ENCODE data around the gene RADX.

The RADX gene

DNA sequence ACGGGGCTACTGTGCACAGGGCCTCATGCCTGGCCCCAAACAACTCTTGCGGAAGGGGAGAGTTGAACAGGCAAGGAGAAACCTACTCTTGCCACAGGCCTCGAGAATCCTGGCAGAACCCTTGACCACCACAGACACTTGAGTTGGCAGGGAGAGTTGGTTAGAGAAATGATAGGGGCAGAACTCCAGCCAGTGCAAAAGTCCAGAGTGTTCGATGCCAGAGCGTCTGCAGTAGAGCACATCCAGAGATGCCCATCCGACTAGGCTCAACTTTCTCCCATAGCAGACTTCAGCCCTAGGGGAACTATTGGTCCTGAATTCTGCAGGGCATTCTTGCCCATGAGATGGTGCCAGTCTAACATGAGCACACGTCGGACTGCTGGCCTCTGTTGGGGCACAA lies 45.4 kb upstream of the RADX start:
- CTCF ChIA-PET = no interaction called here

DNA sequence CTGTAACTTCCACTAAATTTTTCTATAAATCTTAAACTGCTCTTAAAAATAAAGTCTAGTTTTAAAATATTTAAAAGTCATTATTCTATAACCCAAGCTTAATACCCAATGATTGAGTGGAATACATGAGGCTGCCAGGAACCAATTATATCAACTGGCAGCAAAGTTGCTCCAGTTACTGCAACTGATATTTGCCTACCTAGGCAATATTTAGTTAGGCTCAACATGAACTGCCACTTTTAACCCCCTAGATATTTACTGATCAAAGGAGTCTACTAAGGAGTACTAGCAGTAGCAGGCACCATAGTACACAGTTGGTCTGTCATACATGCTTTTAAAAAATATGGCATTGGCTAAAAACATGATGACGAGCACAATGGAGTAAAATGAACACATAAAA lies 29.9 kb upstream of the RADX start:
- Histone ChIP-seq H3K36me3 (ENCODE audit: control insufficient read depth in 2 of 2, insufficient read depth in 1 of 2, low read length in 2 of 2) (no peaks in the 10 kb centered on the region), H3K4me3 (ENCODE audit: low read depth, low read length) (no peak overlapping the region), H3K9me3 (ENCODE audit: control insufficient read depth, insufficient read depth, low read depth, low read length) (no peaks in the 10 kb centered on the region), H3K4me1 (ENCODE audit: control insufficient read depth, insufficient read depth, low read length) (no peaks in the 10 kb centered on the region), H3K27ac (ENCODE audit: extremely low read depth, low read depth, low read length) (no peak overlapping the region)
- CTCF ChIA-PET = no interaction called here
- POLR2A ChIA-PET = no interaction called here
- TF ChIP-seq ZNF404 (tag by site-specific recombination; IDR thresholded peaks at IDR 0.05) = no peak
- TF ChIP-seq ZNF19 (tag by site-specific recombination; IDR thresholded peaks at IDR 0.05; ENCODE audit: low read depth) = no peak
- no peak for TF ChIP-seq KLF10 (tag by site-specific recombination; IDR thresholded peaks at IDR 0.05)
- no peak for TF ChIP-seq ZNF776 (tag by site-specific recombination; IDR thresholded peaks at IDR 0.05; ENCODE audit: borderline replicate concordance)
- TF ChIP-seq ZNF169 (tag by site-specific recombination; IDR thresholded peaks at IDR 0.05) = no peak
- TF ChIP-seq ZNF660 (tag by site-specific recombination; IDR thresholded peaks at IDR 0.05) = no peak
- no peak for TF ChIP-seq GFI1B (tag by site-specific recombination; IDR thresholded peaks at IDR 0.05)
- TF ChIP-seq ZNF558 (tag by site-specific recombination; IDR thresholded peaks at IDR 0.05) = no peak
- no peak for TF ChIP-seq IKZF3 (tag by site-specific recombination; IDR thresholded peaks at IDR 0.05)
- no peak for TF ChIP-seq MEIS1 (CRISPR knock-in tag; IDR thresholded peaks at IDR 0.05; ENCODE audit: borderline replicate concordance)
- no peak for TF ChIP-seq SCRT2 (tag by site-specific recombination; IDR thresholded peaks at IDR 0.05)
- TF ChIP-seq, protein P1, sequence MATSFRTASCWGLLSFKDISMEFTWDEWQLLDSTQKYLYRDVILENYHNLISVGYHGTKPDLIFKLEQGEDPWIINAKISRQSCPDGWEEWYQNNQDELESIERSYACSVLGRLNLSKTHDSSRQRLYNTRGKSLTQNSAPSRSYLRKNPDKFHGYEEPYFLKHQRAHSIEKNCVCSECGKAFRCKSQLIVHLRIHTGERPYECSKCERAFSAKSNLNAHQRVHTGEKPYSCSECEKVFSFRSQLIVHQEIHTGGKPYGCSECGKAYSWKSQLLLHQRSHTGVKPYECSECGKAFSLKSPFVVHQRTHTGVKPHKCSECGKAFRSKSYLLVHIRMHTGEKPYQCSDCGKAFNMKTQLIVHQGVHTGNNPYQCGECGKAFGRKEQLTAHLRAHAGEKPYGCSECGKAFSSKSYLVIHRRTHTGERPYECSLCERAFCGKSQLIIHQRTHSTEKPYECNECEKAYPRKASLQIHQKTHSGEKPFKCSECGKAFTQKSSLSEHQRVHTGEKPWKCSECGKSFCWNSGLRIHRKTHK (tag by site-specific recombination; IDR thresholded peaks at IDR 0.05) = no peak
- TF ChIP-seq ZNF202 (tag by site-specific recombination; IDR thresholded peaks at IDR 0.05; ENCODE audit: borderline replicate concordance) = no peak
- no peak for TF ChIP-seq ZBTB20 (tag by site-specific recombination; IDR thresholded peaks at IDR 0.05)
- TF ChIP-seq, protein P2, sequence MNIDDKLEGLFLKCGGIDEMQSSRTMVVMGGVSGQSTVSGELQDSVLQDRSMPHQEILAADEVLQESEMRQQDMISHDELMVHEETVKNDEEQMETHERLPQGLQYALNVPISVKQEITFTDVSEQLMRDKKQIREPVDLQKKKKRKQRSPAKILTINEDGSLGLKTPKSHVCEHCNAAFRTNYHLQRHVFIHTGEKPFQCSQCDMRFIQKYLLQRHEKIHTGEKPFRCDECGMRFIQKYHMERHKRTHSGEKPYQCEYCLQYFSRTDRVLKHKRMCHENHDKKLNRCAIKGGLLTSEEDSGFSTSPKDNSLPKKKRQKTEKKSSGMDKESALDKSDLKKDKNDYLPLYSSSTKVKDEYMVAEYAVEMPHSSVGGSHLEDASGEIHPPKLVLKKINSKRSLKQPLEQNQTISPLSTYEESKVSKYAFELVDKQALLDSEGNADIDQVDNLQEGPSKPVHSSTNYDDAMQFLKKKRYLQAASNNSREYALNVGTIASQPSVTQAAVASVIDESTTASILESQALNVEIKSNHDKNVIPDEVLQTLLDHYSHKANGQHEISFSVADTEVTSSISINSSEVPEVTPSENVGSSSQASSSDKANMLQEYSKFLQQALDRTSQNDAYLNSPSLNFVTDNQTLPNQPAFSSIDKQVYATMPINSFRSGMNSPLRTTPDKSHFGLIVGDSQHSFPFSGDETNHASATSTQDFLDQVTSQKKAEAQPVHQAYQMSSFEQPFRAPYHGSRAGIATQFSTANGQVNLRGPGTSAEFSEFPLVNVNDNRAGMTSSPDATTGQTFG (tag by site-specific recombination; IDR thresholded peaks at IDR 0.05; ENCODE audit: borderline replicate concordance) = no peak
- TF ChIP-seq, protein P3, sequence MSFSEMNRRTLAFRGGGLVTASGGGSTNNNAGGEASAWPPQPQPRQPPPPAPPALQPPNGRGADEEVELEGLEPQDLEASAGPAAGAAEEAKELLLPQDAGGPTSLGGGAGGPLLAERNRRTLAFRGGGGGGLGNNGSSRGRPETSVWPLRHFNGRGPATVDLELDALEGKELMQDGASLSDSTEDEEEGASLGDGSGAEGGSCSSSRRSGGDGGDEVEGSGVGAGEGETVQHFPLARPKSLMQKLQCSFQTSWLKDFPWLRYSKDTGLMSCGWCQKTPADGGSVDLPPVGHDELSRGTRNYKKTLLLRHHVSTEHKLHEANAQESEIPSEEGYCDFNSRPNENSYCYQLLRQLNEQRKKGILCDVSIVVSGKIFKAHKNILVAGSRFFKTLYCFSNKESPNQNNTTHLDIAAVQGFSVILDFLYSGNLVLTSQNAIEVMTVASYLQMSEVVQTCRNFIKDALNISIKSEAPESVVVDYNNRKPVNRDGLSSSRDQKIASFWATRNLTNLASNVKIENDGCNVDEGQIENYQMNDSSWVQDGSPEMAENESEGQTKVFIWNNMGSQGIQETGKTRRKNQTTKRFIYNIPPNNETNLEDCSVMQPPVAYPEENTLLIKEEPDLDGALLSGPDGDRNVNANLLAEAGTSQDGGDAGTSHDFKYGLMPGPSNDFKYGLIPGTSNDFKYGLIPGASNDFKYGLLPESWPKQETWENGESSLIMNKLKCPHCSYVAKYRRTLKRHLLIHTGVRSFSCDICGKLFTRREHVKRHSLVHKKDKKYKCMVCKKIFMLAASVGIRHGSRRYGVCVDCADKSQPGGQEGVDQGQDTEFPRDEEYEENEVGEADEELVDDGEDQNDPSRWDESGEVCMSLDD (tag by site-specific recombination; IDR thresholded peaks at IDR 0.05) = no peak

More for the DNA sequence above, 45.4 kb upstream of the RADX start:
- Histone ChIP-seq H3K4me3 (ENCODE audit: low read depth, low read length) (no peak overlapping the region), H3K27ac (ENCODE audit: extremely low read depth, low read depth, low read length) (no peak overlapping the region), H3K36me3 (ENCODE audit: control insufficient read depth in 2 of 2, insufficient read depth in 1 of 2, low read length in 2 of 2) (no peaks in the 10 kb centered on the region), H3K9me3 (ENCODE audit: control insufficient read depth, insufficient read depth, low read depth, low read length) (no peaks in the 10 kb centered on the region), H3K4me1 (ENCODE audit: control insufficient read depth, insufficient read depth, low read length) (no peaks in the 10 kb centered on the region)
- POLR2A ChIA-PET = no interaction called here
- TF ChIP-seq SP3 (tag by site-specific recombination; IDR thresholded peaks at IDR 0.05) = no peak
- TF ChIP-seq ZNF416 (tag by site-specific recombination; IDR thresholded peaks at IDR 0.05) = no peak
- TF ChIP-seq, protein P4, sequence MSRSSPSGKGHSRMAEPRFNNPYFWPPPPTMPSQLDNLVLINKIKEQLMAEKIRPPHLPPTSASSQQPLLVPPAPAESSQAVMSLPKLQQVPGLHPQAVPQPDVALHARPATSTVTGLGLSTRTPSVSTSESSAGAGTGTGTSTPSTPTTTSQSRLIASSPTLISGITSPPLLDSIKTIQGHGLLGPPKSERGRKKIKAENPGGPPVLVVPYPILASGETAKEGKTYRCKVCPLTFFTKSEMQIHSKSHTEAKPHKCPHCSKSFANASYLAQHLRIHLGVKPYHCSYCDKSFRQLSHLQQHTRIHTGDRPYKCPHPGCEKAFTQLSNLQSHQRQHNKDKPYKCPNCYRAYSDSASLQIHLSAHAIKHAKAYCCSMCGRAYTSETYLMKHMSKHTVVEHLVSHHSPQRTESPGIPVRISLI (tag by site-specific recombination; IDR thresholded peaks at IDR 0.05) = no peak
- no peak for TF ChIP-seq ZNF221 (tag by site-specific recombination; IDR thresholded peaks at IDR 0.05; ENCODE audit: borderline replicate concordance)
- TF ChIP-seq ZNF777 (tag by site-specific recombination; IDR thresholded peaks at IDR 0.05; ENCODE audit: borderline replicate concordance) = no peak
- TF ChIP-seq ZNF311 (tag by site-specific recombination; IDR thresholded peaks at IDR 0.05; ENCODE audit: borderline replicate concordance) = no peak
- TF ChIP-seq ZNF211 (tag by site-specific recombination; IDR thresholded peaks at IDR 0.05; ENCODE audit: low read depth) = no peak
- TF ChIP-seq, protein P5, sequence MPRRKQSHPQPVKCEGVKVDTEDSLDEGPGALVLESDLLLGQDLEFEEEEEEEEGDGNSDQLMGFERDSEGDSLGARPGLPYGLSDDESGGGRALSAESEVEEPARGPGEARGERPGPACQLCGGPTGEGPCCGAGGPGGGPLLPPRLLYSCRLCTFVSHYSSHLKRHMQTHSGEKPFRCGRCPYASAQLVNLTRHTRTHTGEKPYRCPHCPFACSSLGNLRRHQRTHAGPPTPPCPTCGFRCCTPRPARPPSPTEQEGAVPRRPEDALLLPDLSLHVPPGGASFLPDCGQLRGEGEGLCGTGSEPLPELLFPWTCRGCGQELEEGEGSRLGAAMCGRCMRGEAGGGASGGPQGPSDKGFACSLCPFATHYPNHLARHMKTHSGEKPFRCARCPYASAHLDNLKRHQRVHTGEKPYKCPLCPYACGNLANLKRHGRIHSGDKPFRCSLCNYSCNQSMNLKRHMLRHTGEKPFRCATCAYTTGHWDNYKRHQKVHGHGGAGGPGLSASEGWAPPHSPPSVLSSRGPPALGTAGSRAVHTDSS (tag by site-specific recombination; IDR thresholded peaks at IDR 0.05) = no peak
- TF ChIP-seq ZNF707 (tag by site-specific recombination; IDR thresholded peaks at IDR 0.05) = no peak
- TF ChIP-seq MYNN (tag by site-specific recombination; IDR thresholded peaks at IDR 0.05; ENCODE audit: borderline replicate concordance) = no peak
- TF ChIP-seq, protein P6, sequence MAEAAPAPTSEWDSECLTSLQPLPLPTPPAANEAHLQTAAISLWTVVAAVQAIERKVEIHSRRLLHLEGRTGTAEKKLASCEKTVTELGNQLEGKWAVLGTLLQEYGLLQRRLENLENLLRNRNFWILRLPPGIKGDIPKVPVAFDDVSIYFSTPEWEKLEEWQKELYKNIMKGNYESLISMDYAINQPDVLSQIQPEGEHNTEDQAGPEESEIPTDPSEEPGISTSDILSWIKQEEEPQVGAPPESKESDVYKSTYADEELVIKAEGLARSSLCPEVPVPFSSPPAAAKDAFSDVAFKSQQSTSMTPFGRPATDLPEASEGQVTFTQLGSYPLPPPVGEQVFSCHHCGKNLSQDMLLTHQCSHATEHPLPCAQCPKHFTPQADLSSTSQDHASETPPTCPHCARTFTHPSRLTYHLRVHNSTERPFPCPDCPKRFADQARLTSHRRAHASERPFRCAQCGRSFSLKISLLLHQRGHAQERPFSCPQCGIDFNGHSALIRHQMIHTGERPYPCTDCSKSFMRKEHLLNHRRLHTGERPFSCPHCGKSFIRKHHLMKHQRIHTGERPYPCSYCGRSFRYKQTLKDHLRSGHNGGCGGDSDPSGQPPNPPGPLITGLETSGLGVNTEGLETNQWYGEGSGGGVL (tag by site-specific recombination; IDR thresholded peaks at IDR 0.05) = no peak
- TF ChIP-seq ZBTB7A (tag by site-specific recombination; IDR thresholded peaks at IDR 0.05; ENCODE audit: low read depth) = no peak
- no peak for TF ChIP-seq ZNF426 (tag by site-specific recombination; IDR thresholded peaks at IDR 0.05)
